SK-N-SH treated with all-trans-retinoic acid at 6 μM for 48 hours (cell line): Measurements from ENCODE around the gene TXK.

Experiments used
- ATAC-seq: fragments of 200-7000 bp; cut with Tn5 transposase; 3 replicates; pipeline ENCODE4 v1.9.1; 2020; ENCODE audit warnings: mild to moderate bottlenecking, moderate library complexity
- ARNTL ChIP-seq: fragments of 450-650 bp; formaldehyde crosslinking; IDR thresholded peaks from 2 replicates; pipeline ENCODE4 v1.5.0; 2020; ENCODE audit warnings: low read depth, mild to moderate bottlenecking, moderate library complexity, borderline replicate concordance
- BACH2 ChIP-seq: fragments of 250-450 bp; sonication (Bioruptor Pico); IDR thresholded peaks from 2 replicates; pipeline ENCODE4 v1.9.0; 2021; ENCODE audit warnings: mild to moderate bottlenecking, borderline replicate concordance
- ESRRG ChIP-seq: fragments of 250-450 bp; sonication (Bioruptor Pico); IDR thresholded peaks from 2 replicates; pipeline ENCODE4 v1.6.1; 2021; ENCODE audit warnings: mild to moderate bottlenecking
- ISL1 ChIP-seq: fragments of 250-450 bp; sonication (Bioruptor Pico); IDR thresholded peaks from 2 replicates; pipeline ENCODE4 v2.1.2; 2022; ENCODE audit warnings: mild to moderate bottlenecking, moderate library complexity
- OSR1 ChIP-seq: fragments of 250-450 bp; sonication (Bioruptor Pico); IDR thresholded peaks from 2 replicates; pipeline ENCODE4 v1.8.0; 2022; ENCODE audit warnings: moderate library complexity, mild to moderate bottlenecking, inconsistent platforms
- SNAI2 ChIP-seq: fragments of 250-450 bp; sonication (Bioruptor Pico); IDR thresholded peaks from 2 replicates; pipeline ENCODE4 v1.5.0; 2020; ENCODE audit warnings: mild to moderate bottlenecking, moderate library complexity
- TCF4 ChIP-seq: fragments of 250-450 bp; sonication (Bioruptor Pico); IDR thresholded peaks from 2 replicates; pipeline ENCODE4 v1.8.0; 2021; ENCODE audit warnings: mild to moderate bottlenecking, moderate library complexity, borderline replicate concordance
- TOX ChIP-seq: fragments of 250-450 bp; sonication (Bioruptor Pico); IDR thresholded peaks from 2 replicates; pipeline ENCODE4 v1.8.0; 2021; ENCODE audit warnings: mild to moderate bottlenecking, moderate library complexity, borderline replicate concordance
- ZC3H10 ChIP-seq: fragments of 250-450 bp; sonication (Bioruptor Pico); IDR thresholded peaks from 2 replicates; pipeline ENCODE4 v1.5.1; 2021; ENCODE audit warnings: mild to moderate bottlenecking, moderate library complexity
- ZFP3 ChIP-seq: fragments of 250-450 bp; sonication (Bioruptor Pico); IDR thresholded peaks from 2 replicates; pipeline ENCODE4 v1.5.0; 2020; ENCODE audit warnings: mild to moderate bottlenecking, moderate library complexity
- ZFP30 ChIP-seq: fragments of 450-650 bp; formaldehyde crosslinking; IDR thresholded peaks from 2 replicates; pipeline ENCODE4 v1.5.0; 2022; ENCODE audit warnings: mild to moderate bottlenecking, moderate library complexity
- ZNF565 ChIP-seq: fragments of 450-650 bp; formaldehyde crosslinking; conservative IDR thresholded peaks from 2 replicates; pipeline ENCODE4 v1.5.0; 2020; ENCODE audit warnings: low read depth, mild to moderate bottlenecking, moderate library complexity
- ZNF70 ChIP-seq: fragments of 450-650 bp; formaldehyde crosslinking; IDR thresholded peaks from 2 replicates; pipeline ENCODE4 v1.5.0; 2020; ENCODE audit warnings: mild to moderate bottlenecking, moderate library complexity
- ZNF8 ChIP-seq: fragments of 450-650 bp; formaldehyde crosslinking; IDR thresholded peaks from 2 replicates; pipeline ENCODE4 v1.5.0; 2020; ENCODE audit warnings: mild to moderate bottlenecking, moderate library complexity
- TF ChIP-seq, protein P1 (sequence below): fragments of 250-450 bp; sonication (Bioruptor Pico); IDR thresholded peaks from 2 replicates; pipeline ENCODE4 v1.5.0; 2020; ENCODE audit warnings: mild to moderate bottlenecking, moderate library complexity
- TF ChIP-seq, protein P2 (sequence below): fragments of 250-450 bp; sonication (Bioruptor Pico); IDR thresholded peaks from 2 replicates; pipeline ENCODE4 v1.8.0; 2021; ENCODE audit warnings: low read depth, mild to moderate bottlenecking, moderate library complexity, borderline replicate concordance
- TF ChIP-seq, protein P3 (sequence below): fragments of 250-450 bp; sonication (Bioruptor Pico); IDR thresholded peaks from 2 replicates; pipeline ENCODE4 v1.8.0; 2020; ENCODE audit warnings: mild to moderate bottlenecking, moderate library complexity, borderline replicate concordance
- TF ChIP-seq, protein P4 (sequence below): fragments of 250-450 bp; sonication (Bioruptor Pico); IDR thresholded peaks from 2 replicates; pipeline ENCODE4 v1.5.1; 2021; ENCODE audit warnings: mild to moderate bottlenecking, moderate library complexity
- TF ChIP-seq, protein P5 (sequence below): fragments of 250-450 bp; sonication (Bioruptor Pico); IDR thresholded peaks from 2 replicates; pipeline ENCODE4 v1.5.1; 2020; ENCODE audit warnings: low read depth, mild to moderate bottlenecking, moderate library complexity

TXK gene

DNA sequence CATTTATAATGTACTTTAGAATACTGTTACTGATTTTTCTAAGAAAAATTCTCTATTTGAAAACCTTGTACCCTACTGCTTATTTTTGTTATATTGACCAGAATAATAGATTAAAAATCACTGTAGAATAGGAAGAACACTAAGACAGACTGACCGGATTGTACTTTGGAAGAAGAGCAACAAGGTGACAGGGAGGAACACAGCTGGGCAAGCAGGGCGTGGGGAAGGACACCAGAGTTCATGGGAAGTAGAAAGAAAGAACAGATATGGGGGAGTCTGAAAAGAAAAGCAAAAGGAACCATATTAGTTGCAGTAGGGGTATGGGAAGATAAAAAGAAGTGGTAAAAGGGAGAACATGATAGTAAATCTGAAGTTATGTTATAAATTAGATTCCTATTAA lies 38.6 kb downstream of the TXK start:
- no peak for ATAC-seq
- TF ChIP-seq TOX (CRISPR knock-in tag): no peak
- no peak for TF ChIP-seq ZC3H10

DNA sequence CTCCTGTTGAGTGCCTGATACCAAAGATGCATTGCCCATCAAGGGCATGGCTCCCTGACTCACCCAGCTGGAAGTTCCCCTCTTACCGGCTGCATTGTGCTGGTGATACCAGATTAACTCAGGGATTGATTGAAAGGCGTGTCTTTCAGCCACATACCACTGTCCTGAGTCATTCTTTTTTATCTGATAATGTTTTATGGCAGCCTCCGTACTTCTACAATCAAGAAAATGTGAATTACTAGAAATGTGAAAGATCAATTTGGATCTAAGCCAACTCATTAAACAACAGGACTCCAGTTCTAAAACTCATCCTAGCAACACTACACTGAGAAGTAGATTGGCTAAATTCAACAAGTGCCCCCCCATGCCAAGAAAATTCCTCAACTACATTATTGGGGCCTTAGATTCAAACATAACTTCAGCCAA lies 40.0 kb downstream of the TXK start:
- TF ChIP-seq BACH2: no peak
- TF ChIP-seq ISL1 (CRISPR knock-in tag): peak; percentile 82
- 0 out of 2 replicates have a peak, but pooled peaks have one; percentile 38 for TF ChIP-seq ZFP3 (CRISPR knock-in tag)
- TF ChIP-seq, all 23 proteins: peak for 2
- ATAC-seq: peak; percentile 92

DNA sequence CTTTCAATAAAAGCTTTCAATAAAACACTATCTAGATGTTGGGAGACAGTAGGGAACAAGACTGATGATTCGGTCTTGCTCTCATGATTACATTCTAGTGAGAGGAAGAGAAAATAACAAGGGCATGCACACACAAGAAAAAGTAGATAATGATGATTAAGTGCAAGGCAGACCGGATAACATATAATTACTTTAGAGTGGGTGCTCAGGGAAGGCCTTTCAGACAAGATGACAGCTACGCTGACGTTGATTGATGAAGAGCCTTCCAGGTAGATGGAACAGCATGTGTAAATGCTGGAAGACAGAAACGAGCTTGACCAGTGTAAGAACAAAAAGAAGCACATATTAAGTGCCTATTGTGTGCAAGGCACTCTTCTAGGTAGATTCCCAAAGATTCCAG lies 43.4 kb downstream of the TXK start:
- TF ChIP-seq OSR1 (CRISPR knock-in tag) (no peak), ISL1 (CRISPR knock-in tag) (no peak), ESRRG (CRISPR knock-in tag) (no peak), TCF4 (CRISPR knock-in tag) (no peak), ZNF565 (CRISPR knock-in tag) (no peak), ZC3H10 (no peak), ZNF8 (CRISPR knock-in tag) (no peak), ZNF70 (no peak), ARNTL (CRISPR knock-in tag) (no peak)
- TF ChIP-seq, protein P1, sequence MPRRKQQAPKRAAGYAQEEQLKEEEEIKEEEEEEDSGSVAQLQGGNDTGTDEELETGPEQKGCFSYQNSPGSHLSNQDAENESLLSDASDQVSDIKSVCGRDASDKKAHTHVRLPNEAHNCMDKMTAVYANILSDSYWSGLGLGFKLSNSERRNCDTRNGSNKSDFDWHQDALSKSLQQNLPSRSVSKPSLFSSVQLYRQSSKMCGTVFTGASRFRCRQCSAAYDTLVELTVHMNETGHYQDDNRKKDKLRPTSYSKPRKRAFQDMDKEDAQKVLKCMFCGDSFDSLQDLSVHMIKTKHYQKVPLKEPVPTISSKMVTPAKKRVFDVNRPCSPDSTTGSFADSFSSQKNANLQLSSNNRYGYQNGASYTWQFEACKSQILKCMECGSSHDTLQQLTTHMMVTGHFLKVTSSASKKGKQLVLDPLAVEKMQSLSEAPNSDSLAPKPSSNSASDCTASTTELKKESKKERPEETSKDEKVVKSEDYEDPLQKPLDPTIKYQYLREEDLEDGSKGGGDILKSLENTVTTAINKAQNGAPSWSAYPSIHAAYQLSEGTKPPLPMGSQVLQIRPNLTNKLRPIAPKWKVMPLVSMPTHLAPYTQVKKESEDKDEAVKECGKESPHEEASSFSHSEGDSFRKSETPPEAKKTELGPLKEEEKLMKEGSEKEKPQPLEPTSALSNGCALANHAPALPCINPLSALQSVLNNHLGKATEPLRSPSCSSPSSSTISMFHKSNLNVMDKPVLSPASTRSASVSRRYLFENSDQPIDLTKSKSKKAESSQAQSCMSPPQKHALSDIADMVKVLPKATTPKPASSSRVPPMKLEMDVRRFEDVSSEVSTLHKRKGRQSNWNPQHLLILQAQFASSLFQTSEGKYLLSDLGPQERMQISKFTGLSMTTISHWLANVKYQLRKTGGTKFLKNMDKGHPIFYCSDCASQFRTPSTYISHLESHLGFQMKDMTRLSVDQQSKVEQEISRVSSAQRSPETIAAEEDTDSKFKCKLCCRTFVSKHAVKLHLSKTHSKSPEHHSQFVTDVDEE (CRISPR knock-in tag): no peak
- TF ChIP-seq, protein P2, sequence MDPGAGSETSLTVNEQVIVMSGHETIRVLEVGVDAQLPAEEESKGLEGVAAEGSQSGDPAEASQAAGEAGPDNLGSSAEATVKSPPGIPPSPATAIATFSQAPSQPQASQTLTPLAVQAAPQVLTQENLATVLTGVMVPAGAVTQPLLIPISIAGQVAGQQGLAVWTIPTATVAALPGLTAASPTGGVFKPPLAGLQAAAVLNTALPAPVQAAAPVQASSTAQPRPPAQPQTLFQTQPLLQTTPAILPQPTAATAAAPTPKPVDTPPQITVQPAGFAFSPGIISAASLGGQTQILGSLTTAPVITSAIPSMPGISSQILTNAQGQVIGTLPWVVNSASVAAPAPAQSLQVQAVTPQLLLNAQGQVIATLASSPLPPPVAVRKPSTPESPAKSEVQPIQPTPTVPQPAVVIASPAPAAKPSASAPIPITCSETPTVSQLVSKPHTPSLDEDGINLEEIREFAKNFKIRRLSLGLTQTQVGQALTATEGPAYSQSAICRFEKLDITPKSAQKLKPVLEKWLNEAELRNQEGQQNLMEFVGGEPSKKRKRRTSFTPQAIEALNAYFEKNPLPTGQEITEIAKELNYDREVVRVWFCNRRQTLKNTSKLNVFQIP: no peak
- TF ChIP-seq, protein P3, sequence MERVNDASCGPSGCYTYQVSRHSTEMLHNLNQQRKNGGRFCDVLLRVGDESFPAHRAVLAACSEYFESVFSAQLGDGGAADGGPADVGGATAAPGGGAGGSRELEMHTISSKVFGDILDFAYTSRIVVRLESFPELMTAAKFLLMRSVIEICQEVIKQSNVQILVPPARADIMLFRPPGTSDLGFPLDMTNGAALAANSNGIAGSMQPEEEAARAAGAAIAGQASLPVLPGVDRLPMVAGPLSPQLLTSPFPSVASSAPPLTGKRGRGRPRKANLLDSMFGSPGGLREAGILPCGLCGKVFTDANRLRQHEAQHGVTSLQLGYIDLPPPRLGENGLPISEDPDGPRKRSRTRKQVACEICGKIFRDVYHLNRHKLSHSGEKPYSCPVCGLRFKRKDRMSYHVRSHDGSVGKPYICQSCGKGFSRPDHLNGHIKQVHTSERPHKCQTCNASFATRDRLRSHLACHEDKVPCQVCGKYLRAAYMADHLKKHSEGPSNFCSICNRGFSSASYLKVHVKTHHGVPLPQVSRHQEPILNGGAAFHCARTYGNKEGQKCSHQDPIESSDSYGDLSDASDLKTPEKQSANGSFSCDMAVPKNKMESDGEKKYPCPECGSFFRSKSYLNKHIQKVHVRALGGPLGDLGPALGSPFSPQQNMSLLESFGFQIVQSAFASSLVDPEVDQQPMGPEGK (CRISPR knock-in tag): no peak
- TF ChIP-seq, protein P4, sequence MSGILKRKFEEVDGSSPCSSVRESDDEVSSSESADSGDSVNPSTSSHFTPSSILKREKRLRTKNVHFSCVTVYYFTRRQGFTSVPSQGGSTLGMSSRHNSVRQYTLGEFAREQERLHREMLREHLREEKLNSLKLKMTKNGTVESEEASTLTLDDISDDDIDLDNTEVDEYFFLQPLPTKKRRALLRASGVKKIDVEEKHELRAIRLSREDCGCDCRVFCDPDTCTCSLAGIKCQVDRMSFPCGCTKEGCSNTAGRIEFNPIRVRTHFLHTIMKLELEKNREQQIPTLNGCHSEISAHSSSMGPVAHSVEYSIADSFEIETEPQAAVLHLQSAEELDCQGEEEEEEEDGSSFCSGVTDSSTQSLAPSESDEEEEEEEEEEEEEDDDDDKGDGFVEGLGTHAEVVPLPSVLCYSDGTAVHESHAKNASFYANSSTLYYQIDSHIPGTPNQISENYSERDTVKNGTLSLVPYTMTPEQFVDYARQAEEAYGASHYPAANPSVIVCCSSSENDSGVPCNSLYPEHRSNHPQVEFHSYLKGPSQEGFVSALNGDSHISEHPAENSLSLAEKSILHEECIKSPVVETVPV: no peak
- ATAC-seq: no peak

DNA sequence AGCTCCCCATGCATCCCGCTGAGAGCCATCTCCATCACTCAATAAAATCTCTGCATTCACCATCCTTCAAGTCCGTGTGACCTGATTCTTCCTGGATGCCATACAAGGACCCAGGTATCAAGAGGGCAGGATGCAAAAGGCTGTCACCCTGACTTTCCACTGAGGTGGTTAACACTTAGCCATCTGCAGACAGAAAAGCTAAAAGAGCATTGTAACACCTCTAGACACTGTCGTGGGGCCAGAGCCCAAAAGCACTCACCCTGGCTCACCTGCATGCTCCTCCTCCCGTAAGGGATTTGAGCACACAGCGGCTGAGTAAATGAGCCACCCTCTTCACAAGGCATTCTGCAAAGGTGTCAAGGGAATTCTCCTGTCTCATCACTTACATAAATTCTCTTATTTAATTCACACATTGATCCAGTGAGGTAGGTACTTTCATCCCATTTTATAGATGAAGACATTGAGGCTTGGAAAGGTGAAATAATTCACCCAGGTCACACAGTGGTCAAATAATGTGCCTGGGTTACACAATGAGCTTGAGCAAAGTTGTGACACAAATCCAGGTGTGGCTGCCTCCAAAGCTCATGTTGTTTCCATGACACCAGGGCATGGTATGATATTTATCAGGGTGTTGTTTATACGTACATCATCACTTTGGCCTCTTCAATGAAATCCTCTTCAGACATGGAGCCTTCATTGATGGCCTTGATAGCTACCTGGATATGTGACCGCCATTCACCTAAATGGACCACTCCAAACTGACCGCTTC lies 48.0 kb downstream of the TXK start:
- ATAC-seq: no peak
- TF ChIP-seq ZNF8 (CRISPR knock-in tag) (no peak), ZFP3 (CRISPR knock-in tag) (no peak), SNAI2 (CRISPR knock-in tag) (no peak), ZFP30 (CRISPR knock-in tag) (no peak), ZNF565 (CRISPR knock-in tag) (no peak)
- TF ChIP-seq, protein P3 (CRISPR knock-in tag): no peak
- TF ChIP-seq, protein P5, sequence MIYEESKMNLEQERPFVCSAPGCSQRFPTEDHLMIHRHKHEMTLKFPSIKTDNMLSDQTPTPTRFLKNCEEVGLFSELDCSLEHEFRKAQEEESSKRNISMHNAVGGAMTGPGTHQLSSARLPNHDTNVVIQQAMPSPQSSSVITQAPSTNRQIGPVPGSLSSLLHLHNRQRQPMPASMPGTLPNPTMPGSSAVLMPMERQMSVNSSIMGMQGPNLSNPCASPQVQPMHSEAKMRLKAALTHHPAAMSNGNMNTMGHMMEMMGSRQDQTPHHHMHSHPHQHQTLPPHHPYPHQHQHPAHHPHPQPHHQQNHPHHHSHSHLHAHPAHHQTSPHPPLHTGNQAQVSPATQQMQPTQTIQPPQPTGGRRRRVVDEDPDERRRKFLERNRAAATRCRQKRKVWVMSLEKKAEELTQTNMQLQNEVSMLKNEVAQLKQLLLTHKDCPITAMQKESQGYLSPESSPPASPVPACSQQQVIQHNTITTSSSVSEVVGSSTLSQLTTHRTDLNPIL (CRISPR knock-in tag): no peak
- TF ChIP-seq, protein P1 (CRISPR knock-in tag): no peak
- TF ChIP-seq, protein P2: no peak
